ENCODE measurements around the gene PPP3R1. TPM values are rescaled to one million over a fixed set of nuclear protein-coding genes. Genes with fewer than 3 reads are reported as not detected.

PPP3R1 gene
- total RNA-seq, 5 donors from 2014 or later (not counting 1 experiment from before 2014, with no cell fraction given): 53.2 to 65.0 (median 57.7) TPM

DNA sequence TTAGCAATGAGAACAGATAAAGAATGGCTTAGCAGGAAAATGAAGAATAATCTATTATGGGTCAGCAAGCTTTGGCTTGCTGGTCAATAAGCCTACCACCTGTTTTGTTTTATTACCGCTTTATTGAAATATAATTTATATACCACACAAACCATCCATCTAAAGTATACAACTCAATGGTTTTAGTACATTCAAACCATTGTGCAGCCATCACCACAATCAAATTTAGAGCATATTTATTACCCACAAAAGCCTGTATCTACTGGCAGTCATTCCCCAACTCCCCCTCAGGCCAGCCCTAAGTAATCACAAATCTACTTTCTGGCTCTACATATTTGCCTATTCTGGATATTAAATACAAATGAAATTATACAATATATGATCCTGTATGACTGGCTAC, 17.2 kb downstream of the PPP3R1 start:
- no peaks in the 10 kb centered on the region for H3K27me3 Mint-ChIP-seq
- Histone ChIP-seq H3K27me3 (replicated peaks in 1 of 2; ENCODE audit: control insufficient read depth in 2 of 2, extremely low read depth in 1 of 2, insufficient read depth in 2 of 2, low read length in 1 of 2) (no peaks in the 10 kb centered on the region), H3K9me3 (no peaks in the 10 kb centered on the region), H3K4me1 (ENCODE audit: control insufficient read depth in 1 of 2, extremely low read depth in 1 of 2, insufficient read depth in 2 of 2, low read length in 2 of 2) (peaks cover 12 to 38% of the 10 kb centered on the region in 2 experiments), H3K36me3 (ENCODE audit: control insufficient read depth in 2 of 2, extremely low read depth in 1 of 2, insufficient read depth in 1 of 2, low read length in 1 of 2) (peaks cover 0 to 2% of the 10 kb centered on the region in 2 donors), H3K27ac (ENCODE audit: low read length) (no peak overlapping the region), H3K4me3 (ENCODE audit: control insufficient read depth in 1 of 2, extremely low read depth in 1 of 2, low read length in 1 of 2) (no peak overlapping the region)
- no peaks in the 10 kb centered on the region for H3K9me3 Mint-ChIP-seq
- no CpG with 5 or more reads among the region's 1 CpG for WGBS (ENCODE audit: insufficient coverage)
- peak overlapping the region in 1 of 3 donors; percentile 2 for H3K4me3 Mint-ChIP-seq
- CTCF ChIA-PET: no interaction called here
- no peak overlapping the region for H3K27ac Mint-ChIP-seq
- no peak for DNase-seq
- peaks cover 86 to 92% (median 90%) of the 10 kb centered on the region in 3 donors for H3K4me1 Mint-ChIP-seq
- peaks cover 6% of the 10 kb centered on the region for H3K36me3 Mint-ChIP-seq
- POLR2A ChIA-PET: interaction anchor here in 1 of 2 donors (0.6 kb wide), 1 partner anchor 79 kb away, joined by 3 read pairs; no protein-coding TSS in a partner anchor
- no peak for ATAC-seq (replicated peaks in 1 of 4)

DNA sequence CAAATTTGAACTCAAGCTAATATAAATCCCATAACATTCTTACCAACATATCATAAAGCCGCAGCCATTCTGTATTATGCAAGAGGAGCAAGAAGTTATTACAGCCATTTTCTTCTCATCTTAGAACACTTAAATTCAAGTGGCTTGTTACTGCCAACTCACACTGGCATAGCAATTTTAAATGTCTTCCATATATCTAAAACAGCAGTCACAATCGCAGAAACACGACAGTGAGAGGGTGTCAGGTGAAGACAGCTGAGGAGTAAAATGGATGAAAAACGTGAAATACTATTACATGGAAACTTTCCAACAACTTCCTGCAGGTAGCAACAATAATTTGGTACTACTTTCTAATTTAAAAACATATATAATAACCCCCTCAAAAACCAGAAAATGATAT, 17.9 kb downstream of the PPP3R1 start:
- H3K4me1 ChIP-seq (ENCODE audit: control insufficient read depth in 1 of 2, extremely low read depth in 1 of 2, insufficient read depth in 2 of 2, low read length in 2 of 2): peaks cover 14 to 32% of the 10 kb centered on the region in 2 experiments
- no peaks in the 10 kb centered on the region for H3K27me3 Mint-ChIP-seq
- no peak for DNase-seq
- ChIA-PET POLR2A (no interaction called here), CTCF (interaction anchor here in 1 of 2 donors (0.9 kb wide), 1 partner anchor 39 kb away, joined by 3 read pairs; no protein-coding TSS in a partner anchor)
- no CpG with 5 or more reads among the region's 4 CpGs for WGBS (ENCODE audit: insufficient coverage)
- no peak overlapping the region for H3K4me3 ChIP-seq (ENCODE audit: control insufficient read depth in 1 of 2, extremely low read depth in 1 of 2, low read length in 1 of 2)
- ATAC-seq (replicated peaks in 1 of 4): no peak
- no peak overlapping the region for H3K27ac Mint-ChIP-seq
- H3K4me3 Mint-ChIP-seq: peak overlapping the region in 1 of 3 donors; percentile 2
- H3K27me3 ChIP-seq (replicated peaks in 1 of 2; ENCODE audit: control insufficient read depth in 2 of 2, extremely low read depth in 1 of 2, insufficient read depth in 2 of 2, low read length in 1 of 2): no peaks in the 10 kb centered on the region
- peaks cover 0 to 2% of the 10 kb centered on the region in 2 donors for H3K36me3 ChIP-seq (ENCODE audit: control insufficient read depth in 2 of 2, extremely low read depth in 1 of 2, insufficient read depth in 1 of 2, low read length in 1 of 2)
- no peaks in the 10 kb centered on the region for H3K9me3 ChIP-seq
- H3K27ac ChIP-seq (ENCODE audit: low read length): no peak overlapping the region
- H3K9me3 Mint-ChIP-seq: no peaks in the 10 kb centered on the region
- peaks cover 88 to 90% (median 90%) of the 10 kb centered on the region in 3 donors for H3K4me1 Mint-ChIP-seq
- peaks cover 4% of the 10 kb centered on the region for H3K36me3 Mint-ChIP-seq

DNA sequence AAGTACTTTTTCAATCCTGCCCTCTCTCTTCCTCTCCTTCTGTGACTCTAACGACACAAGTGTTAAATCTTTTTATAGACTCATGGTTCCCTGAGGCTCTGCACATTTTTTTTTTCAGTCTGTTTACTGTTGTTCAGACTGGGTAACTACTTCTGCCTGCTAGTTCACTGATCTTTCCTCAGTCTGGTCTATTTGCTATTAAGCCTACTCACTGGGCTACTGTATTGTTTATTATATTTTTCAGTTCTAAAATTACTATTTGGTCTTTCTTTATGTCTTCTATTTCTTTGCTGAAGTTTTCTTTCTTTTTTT, 21.3 kb downstream of the PPP3R1 start:
- H3K4me1 ChIP-seq (ENCODE audit: control insufficient read depth in 1 of 2, extremely low read depth in 1 of 2, insufficient read depth in 2 of 2, low read length in 2 of 2): peaks cover 14 to 35% of the 10 kb centered on the region in 2 experiments
- no peak overlapping the region for H3K27ac ChIP-seq (ENCODE audit: low read length)
- no peak overlapping the region for H3K4me3 ChIP-seq (ENCODE audit: control insufficient read depth in 1 of 2, extremely low read depth in 1 of 2, low read length in 1 of 2)

DNA sequence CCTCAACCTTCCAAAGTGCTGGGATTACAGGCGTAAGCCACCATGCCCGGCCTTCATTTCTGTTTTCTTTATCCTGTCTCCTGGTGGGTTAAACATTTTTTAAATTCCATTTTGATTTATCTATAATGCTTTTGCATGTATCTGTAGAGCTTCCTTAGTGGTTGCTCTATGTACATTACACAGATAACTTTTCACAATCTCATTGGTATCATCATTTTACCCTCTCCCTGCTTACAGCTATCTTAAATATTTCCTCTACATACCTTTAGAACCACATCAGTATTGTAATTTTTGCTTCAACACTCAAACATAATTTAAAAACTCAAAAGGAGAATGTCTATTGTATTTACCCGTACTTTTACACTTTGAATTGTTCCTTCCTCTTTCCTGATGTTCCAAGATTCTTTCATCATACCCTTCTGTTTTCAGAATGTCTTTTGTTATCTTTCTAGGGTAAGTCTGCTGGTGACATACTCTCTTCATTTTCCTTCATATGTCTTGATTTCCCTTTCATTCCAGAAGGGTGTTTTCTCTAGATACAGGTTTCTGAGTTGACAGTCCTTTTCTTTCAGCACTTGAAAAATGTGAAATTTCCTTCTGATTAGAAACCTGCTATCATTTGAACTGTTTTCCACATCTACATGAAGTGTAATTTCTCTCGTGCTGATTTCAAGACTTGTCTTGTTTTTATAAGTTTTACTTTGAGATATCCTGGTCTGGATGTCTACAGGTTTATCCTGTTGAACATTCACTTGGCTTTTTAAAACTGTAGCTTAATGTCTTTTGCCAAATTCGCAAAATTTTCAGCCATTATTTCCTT, 21.9 kb downstream of the PPP3R1 start:
- ChIA-PET POLR2A (interaction anchor here in 1 of 2 donors (0.7 kb wide), 1 partner anchor 21 kb away, joined by 3 read pairs; no protein-coding TSS in a partner anchor), CTCF (interaction anchor here (0.6 to 1.1 kb wide), 2 partner anchors 11 to 35 kb away, joined by 3 read pairs; no protein-coding TSS in a partner anchor)
- 50% methylated on average over 1 of the region's 5 CpGs for WGBS (ENCODE audit: insufficient coverage)

More for the DNA sequence above, 21.3 kb downstream of the PPP3R1 start:
- 40% methylated on average over 1 of the region's 1 CpG for WGBS (ENCODE audit: insufficient coverage)
- Mint-ChIP-seq H3K27ac (peak overlapping the region; percentile 8 to 27), H3K36me3 (no peaks in the 10 kb centered on the region), H3K9me3 (no peaks in the 10 kb centered on the region), H3K4me1 (peaks cover 86 to 91% (median 90%) of the 10 kb centered on the region in 3 donors), H3K27me3 (no peaks in the 10 kb centered on the region), H3K4me3 (no peak overlapping the region)
- ATAC-seq (replicated peaks in 1 of 4): no peak
- CTCF ChIA-PET: interaction anchor here (0.6 to 1.1 kb wide), 3 partner anchors 12 to 45 kb away, joined by 3 read pairs; no protein-coding TSS in a partner anchor
- POLR2A ChIA-PET: interaction anchor here in 1 of 2 donors (0.7 kb wide), 1 partner anchor 20 kb away, joined by 3 read pairs; no protein-coding TSS in a partner anchor
- Histone ChIP-seq H3K27me3 (replicated peaks in 1 of 2; ENCODE audit: control insufficient read depth in 2 of 2, extremely low read depth in 1 of 2, insufficient read depth in 2 of 2, low read length in 1 of 2) (no peaks in the 10 kb centered on the region), H3K36me3 (ENCODE audit: control insufficient read depth in 2 of 2, extremely low read depth in 1 of 2, insufficient read depth in 1 of 2, low read length in 1 of 2) (peaks cover 0 to 2% of the 10 kb centered on the region in 2 donors), H3K9me3 (no peaks in the 10 kb centered on the region)
- DNase-seq: no peak

DNA sequence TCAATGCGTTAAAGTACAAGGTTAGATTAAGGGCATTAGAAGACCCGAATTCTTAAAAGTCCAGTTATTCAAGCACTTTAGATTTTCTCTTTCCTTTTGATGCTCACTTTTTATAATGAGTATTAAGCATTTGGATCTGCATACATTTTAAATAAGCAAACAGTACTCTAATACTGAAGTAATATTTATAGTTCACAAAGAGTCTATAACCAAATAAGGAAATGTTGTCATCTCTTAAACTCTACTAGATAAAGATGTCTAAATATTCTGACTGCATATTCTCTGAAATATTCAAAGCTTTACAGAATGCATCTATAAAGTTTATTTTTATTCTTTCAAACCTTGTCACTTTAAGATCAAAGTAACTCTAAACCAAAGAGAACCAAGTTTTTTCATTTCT, 25.5 kb downstream of the PPP3R1 start:
- Histone ChIP-seq H3K36me3 (ENCODE audit: control insufficient read depth in 2 of 2, extremely low read depth in 1 of 2, insufficient read depth in 1 of 2, low read length in 1 of 2) (peaks cover 0 to 2% of the 10 kb centered on the region in 2 donors), H3K9me3 (no peaks in the 10 kb centered on the region), H3K4me1 (ENCODE audit: control insufficient read depth in 1 of 2, extremely low read depth in 1 of 2, insufficient read depth in 2 of 2, low read length in 2 of 2) (peaks cover 22 to 25% of the 10 kb centered on the region in 2 experiments), H3K4me3 (ENCODE audit: control insufficient read depth in 1 of 2, extremely low read depth in 1 of 2, low read length in 1 of 2) (no peak overlapping the region), H3K27me3 (replicated peaks in 1 of 2; ENCODE audit: control insufficient read depth in 2 of 2, extremely low read depth in 1 of 2, insufficient read depth in 2 of 2, low read length in 1 of 2) (no peaks in the 10 kb centered on the region), H3K27ac (ENCODE audit: low read length) (peak overlapping the region; percentile 5)
- ATAC-seq (replicated peaks in 1 of 4) (no peak), DNase-seq (no peak)
- CTCF ChIA-PET: interaction anchor here in 1 of 2 donors (0.7 to 1.5 kb wide), 4 partner anchors 13 to 26 kb away, joined by 3 to 4 read pairs (median 4); no protein-coding TSS in a partner anchor
- H3K27me3 Mint-ChIP-seq: no peaks in the 10 kb centered on the region
- H3K4me1 Mint-ChIP-seq: peaks cover 96 to 99% (median 98%) of the 10 kb centered on the region in 3 donors
- no peaks in the 10 kb centered on the region for H3K9me3 Mint-ChIP-seq
- H3K27ac Mint-ChIP-seq: peak overlapping the region in 1 of 2 donors; percentile 14
- POLR2A ChIA-PET: interaction anchor here in 1 of 2 donors (0.6 kb wide), 1 partner anchor 562 kb away, joined by 3 read pairs; no protein-coding TSS in a partner anchor
- H3K36me3 Mint-ChIP-seq: peaks cover 7% of the 10 kb centered on the region
- H3K4me3 Mint-ChIP-seq: no peak overlapping the region
- WGBS (ENCODE audit: insufficient coverage): no CpG with 5 or more reads among the region's 2 CpGs

More for the DNA sequence above, 21.9 kb downstream of the PPP3R1 start:
- Mint-ChIP-seq H3K27me3 (no peaks in the 10 kb centered on the region), H3K9me3 (no peaks in the 10 kb centered on the region), H3K36me3 (no peaks in the 10 kb centered on the region), H3K4me3 (peak overlapping the region in 1 of 3 donors; percentile 1), H3K4me1 (peaks cover 86 to 91% (median 90%) of the 10 kb centered on the region in 3 donors), H3K27ac (peak overlapping the region; percentile 7 to 27)
- H3K4me3 ChIP-seq (ENCODE audit: control insufficient read depth in 1 of 2, extremely low read depth in 1 of 2, low read length in 1 of 2): no peak overlapping the region
- H3K4me1 ChIP-seq (ENCODE audit: control insufficient read depth in 1 of 2, extremely low read depth in 1 of 2, insufficient read depth in 2 of 2, low read length in 2 of 2): peaks cover 14 to 32% of the 10 kb centered on the region in 2 experiments
- H3K36me3 ChIP-seq (ENCODE audit: control insufficient read depth in 2 of 2, extremely low read depth in 1 of 2, insufficient read depth in 1 of 2, low read length in 1 of 2): peaks cover 0 to 2% of the 10 kb centered on the region in 2 donors
- DNase-seq (no peak), ATAC-seq (replicated peaks in 1 of 4) (no peak)
- H3K9me3 ChIP-seq: no peaks in the 10 kb centered on the region
- no peaks in the 10 kb centered on the region for H3K27me3 ChIP-seq (replicated peaks in 1 of 2; ENCODE audit: control insufficient read depth in 2 of 2, extremely low read depth in 1 of 2, insufficient read depth in 2 of 2, low read length in 1 of 2)
- peak overlapping the region; percentile 2 for H3K27ac ChIP-seq (ENCODE audit: low read length)

DNA sequence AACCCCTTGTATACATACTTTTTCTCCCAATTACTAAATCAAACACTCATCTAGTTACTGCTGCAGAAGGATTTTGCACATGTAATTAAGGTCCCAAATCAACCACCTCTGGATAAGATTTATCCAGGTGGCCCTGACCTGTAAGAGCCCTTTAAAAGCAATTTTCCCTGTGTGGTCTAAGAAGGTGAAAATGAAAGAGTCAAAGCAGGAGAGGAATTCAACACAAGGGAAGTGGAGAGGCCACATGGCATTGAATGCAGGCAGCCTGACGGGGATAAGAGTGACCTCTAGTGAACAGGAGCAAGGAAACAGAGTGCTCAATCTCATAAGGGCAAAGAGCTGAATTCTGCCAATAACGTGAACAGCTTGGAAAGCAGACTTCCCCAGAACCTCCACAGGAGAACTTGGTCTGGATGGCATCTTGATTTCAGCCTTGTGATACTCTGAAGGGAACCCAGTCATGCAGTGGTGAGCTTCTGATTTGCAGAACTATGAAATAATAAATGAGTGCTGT, 27.2 kb downstream of the PPP3R1 start:
- POLR2A ChIA-PET: interaction anchor here in 1 of 2 donors (1.0 to 1.3 kb wide), 3 partner anchors 9 to 56 kb away, joined by 3 to 5 read pairs (median 5); no protein-coding TSS in a partner anchor
- Mint-ChIP-seq H3K4me3 (peak overlapping the region in 2 of 3 donors; percentile 19 to 22), H3K36me3 (peaks cover 12% of the 10 kb centered on the region), H3K27ac (peak overlapping the region; percentile 50 to 58), H3K4me1 (peaks cover 96 to 99% (median 98%) of the 10 kb centered on the region in 3 donors), H3K27me3 (no peaks in the 10 kb centered on the region), H3K9me3 (peaks cover 0 to 3% (median 0%) of the 10 kb centered on the region in 3 donors)
- Histone ChIP-seq H3K4me1 (ENCODE audit: control insufficient read depth in 1 of 2, extremely low read depth in 1 of 2, insufficient read depth in 2 of 2, low read length in 2 of 2) (peaks cover 22 to 24% of the 10 kb centered on the region in 2 experiments), H3K9me3 (no peaks in the 10 kb centered on the region), H3K27ac (ENCODE audit: low read length) (no peak overlapping the region), H3K27me3 (replicated peaks in 1 of 2; ENCODE audit: control insufficient read depth in 2 of 2, extremely low read depth in 1 of 2, insufficient read depth in 2 of 2, low read length in 1 of 2) (no peaks in the 10 kb centered on the region), H3K36me3 (ENCODE audit: control insufficient read depth in 2 of 2, extremely low read depth in 1 of 2, insufficient read depth in 1 of 2, low read length in 1 of 2) (peaks cover 0 to 2% of the 10 kb centered on the region in 2 donors), H3K4me3 (ENCODE audit: control insufficient read depth in 1 of 2, extremely low read depth in 1 of 2, low read length in 1 of 2) (no peak overlapping the region)
- peak; percentile 64 to 89 (median 72) for ATAC-seq (replicated peaks in 1 of 4)
- WGBS (ENCODE audit: insufficient coverage): 29% methylated on average over 1 of the region's 2 CpGs
- CTCF ChIA-PET: interaction anchor here (0.6 to 2.3 kb wide), 11 partner anchors 11 to 242 kb away, joined by 3 to 23 read pairs (median 4); no protein-coding TSS in a partner anchor
- peak in 15 of 35 experiments; percentile 3 to 57 (median 8) for DNase-seq

Data from T-cell (primary cell).